HG02884 (cell line): ENCODE measurements around the gene OXCT2.

Source experiments
- ATAC-seq: cut with Tn5 transposase; IDR thresholded peaks from one replicate; pipeline ENCODE4 v1.9.1; 2021; ENCODE audit warnings: mild to moderate bottlenecking, moderate library complexity; ENCODE audit not compliant: unreplicated experiment

OXCT2 gene

GRCh38 chr1:39737546-39738169 lies 33.5 kb downstream of the OXCT2 start:
- no peak for ATAC-seq

DNA sequence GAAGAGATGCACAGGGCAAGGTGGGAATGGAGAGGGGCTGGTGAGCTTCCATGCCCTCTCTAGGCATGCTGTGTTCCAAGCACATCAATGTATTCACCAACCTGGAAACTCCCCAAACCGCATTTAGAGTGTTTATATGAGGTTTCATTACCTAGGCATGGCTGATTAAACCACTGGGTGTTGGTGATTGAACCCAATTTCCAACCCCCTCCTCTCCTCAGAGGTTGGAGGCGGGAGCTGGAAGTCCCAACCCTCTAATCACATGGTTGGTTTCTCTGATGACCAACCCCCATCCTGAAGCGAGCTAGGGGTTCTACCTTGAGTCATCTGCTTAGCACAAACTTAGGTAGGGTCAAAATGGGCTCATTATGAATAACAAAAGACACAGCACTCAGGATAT lies 35.4 kb downstream of the OXCT2 start:
- no peak for ATAC-seq

DNA sequence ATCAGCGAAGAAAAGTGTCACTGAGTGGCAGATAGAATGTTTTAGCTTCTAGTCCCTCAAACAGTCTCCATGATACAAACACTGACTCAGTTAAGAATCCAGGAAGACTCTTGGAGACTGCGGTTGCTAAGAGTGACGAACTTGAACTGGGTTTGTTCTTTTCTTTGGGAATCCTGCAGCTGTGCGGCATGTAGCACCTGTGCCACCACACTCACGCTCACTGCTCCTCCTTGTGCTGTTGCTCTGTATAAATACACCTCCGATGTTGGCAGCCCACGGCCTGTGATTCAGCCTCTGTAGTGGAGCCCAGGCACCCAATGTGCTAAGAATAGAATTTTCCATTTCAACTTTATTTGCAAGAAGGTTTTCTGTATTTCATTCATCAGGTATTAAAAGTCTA lies 38.0 kb downstream of the OXCT2 start:
- ATAC-seq: no peak

DNA sequence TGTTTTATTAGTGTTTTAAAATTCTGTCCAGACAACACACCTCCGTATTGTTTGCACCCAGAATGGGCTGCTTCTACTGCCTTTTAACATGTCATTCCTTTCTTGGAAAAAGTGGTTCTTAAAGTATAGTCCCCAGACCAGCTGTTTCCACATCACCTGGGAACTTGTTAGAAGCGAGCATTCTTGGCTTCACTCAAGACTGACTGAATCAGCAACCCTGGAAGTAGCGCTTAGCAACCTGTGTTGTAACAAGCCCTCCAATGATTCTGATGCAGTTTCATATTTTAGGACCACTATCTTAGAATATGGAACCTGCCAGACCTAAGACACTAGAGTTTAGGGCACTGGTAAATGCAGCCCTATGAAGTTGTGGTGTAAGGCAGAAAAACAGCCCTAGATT lies 38.4 kb downstream of the OXCT2 start:
- ATAC-seq: no peak

DNA sequence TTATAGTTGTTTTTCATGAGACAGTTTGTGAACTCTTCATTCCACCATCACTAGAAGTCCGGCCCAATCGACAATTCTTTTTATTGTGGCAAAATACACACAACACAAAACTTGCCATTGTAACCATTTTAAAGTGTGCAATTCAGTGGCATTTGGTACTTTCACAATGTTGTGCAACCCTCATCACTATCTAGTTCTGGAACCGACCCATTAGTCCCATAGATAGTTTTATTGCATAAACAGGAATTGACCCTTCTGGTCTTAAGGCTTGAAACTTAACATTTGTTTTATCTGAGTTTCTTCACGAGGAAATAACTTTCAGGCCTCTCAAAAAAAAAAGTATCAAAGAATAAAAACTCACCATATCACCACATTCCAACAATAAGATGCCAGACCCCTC lies 41.3 kb downstream of the OXCT2 start:
- ATAC-seq: no peak

GRCh38 chr1:39729030-39729429 lies 42.1 kb downstream of the OXCT2 start:
- ATAC-seq: no peak

GRCh38 chr1:39727932-39728317 lies 43.2 kb downstream of the OXCT2 start:
- ATAC-seq: no peak

DNA sequence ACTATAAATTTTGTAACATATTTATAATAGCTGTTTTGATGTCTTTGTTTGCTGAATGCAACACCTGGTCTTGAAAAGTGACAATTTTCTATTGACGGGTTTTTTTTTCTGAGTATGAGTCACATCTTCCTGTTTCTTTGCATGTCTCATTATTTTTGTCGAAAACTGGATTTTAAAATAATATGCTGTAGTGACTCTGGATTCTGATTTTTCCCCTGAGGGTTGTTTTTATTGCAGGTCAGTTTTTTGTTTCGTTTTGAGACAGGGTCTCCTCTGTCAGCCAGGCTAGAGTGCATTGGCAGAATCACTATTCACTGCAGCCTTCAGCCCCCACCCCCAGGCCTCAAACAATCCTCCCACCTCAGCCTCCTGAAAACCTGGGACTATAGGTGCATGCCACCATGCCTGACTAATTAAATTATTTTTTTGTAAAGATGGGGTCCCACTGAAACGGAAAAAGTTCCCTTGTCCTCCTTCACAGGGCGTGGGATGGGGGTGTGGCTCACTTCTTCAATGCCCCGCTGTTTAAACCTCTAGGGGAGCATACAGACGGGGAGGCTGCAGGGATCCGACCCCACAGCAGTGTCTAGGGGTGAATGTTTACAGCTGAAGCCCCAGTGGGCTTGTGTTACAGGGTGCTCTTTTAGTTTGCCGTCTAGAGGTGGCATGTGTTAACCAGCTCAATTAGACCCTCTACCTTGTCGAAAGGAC lies 43.8 kb downstream of the OXCT2 start:
- ATAC-seq: no peak

DNA sequence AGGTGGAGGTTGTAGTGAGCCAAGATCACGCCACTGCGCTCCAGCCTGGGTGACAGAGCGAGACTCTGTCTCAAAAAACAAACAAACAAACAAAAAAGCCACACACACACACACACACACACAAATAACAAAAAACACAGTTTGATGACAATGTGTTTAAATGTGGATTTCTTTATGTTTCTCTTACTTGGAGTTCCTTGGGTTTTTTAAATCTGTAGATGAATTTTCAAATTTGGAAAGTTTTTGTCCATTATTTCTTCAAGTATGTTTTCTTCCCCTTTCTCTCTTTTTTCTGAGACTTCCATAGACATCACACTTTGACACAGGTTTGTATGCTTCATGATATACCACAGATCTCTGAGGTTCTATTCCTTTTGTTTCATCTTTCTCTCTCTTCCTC lies 44.5 kb downstream of the OXCT2 start:
- ATAC-seq: no peak

- no peak for ATAC-seq
Observed at GRCh38 chr1:39722495-39722894, 48.7 kb downstream of the OXCT2 start.

DNA sequence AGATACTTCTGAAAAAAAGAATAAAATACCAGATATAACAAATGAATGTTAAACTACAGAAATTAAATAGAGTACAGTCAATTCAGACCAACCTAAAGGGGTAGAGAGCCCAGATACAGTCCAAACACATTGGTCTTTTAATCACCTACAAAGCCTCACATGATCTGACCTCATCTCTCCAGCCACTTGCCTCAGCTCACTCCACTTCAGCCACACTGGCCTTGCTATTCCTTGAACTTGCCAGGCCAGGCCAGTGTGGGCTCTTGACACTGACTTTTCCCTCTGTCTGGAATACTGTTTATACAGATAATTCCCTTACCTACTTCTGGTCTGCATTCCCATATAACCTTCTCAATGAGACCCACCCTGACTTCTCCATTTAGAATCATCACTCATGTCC lies 49.5 kb downstream of the OXCT2 start:
- no peak for ATAC-seq

DNA sequence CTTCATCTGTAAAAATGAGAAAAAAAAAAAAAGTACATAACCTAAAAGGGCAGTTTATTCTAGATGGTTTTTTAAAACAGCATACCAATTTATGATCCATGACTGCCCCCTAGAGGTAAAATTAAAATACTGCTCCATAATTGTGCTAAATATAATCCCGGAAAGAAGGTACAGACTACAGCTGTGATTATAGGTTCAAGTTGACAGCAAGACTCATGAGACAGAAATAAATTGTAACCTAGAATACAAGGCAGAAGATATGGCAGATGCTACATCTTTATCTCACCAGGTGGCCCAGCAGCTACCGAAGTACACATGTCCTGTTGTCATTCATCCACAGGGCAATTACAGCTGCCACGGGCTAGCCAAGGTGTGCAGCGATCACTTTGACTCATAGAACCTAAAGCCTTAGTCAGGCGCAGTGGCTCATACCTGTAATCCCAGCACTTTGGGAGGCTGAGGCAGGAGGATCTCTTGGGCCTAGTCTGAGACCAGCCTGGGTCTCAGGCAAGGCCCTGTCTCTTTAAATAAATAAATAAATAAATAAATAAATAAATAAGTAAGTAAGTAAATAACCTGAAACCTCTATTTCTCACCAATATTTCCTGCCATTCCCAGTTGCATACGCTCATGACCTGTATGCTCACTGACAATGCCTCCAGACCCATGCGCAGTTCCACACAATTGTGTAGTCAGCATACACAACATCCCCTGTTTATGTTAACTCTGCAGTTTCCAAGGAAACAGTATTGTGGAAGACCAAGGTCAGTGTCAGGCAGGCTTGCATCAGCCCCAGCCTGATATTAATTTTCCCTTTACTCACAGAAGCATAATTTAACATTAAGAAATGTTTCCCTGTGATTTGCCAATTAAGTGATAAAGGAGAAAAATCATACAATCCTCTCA lies 50.8 kb downstream of the OXCT2 start:
- no peak for ATAC-seq
